ENCODE data around the gene CUX1. TPM values are rescaled to one million over a fixed set of nuclear protein-coding genes. Genes with fewer than 3 reads are reported as not detected.

CUX1 gene
- total RNA-seq, 1 experiment from 2014 or later = 39.6 TPM

- Histone ChIP-seq H3K4me2 (ENCODE audit: low read length) (no peak overlapping the region), H3K79me2 (ENCODE audit: low read length) (peaks cover 40% of the 10 kb centered on the region), H3K27me3 (ENCODE audit: low read length) (no peaks in the 10 kb centered on the region), H3K36me3 (ENCODE audit: low read depth, low read length) (no peaks in the 10 kb centered on the region; the same call in 1 of the 2 replicates), H3K9ac (ENCODE audit: low read length) (no peak overlapping the region), H3K9me3 (ENCODE audit: low read length) (no peaks in the 10 kb centered on the region), H3K4me3 (ENCODE audit: low read length) (no peak overlapping the region), H2AFZ (ENCODE audit: low read length) (no peak overlapping the region), H3K9me2 (replicated peaks; ENCODE audit: low read length) (no peaks in the 10 kb centered on the region), H3K27ac (ENCODE audit: low read length) (no peak overlapping the region), H3K4me1 (ENCODE audit: insufficient read depth, low read length) (no peaks in the 10 kb centered on the region), H3F3A (ENCODE audit: low read length, unreplicated experiment) (no peaks in the 10 kb centered on the region), H4K20me1 (ENCODE audit: low read length) (no peaks in the 10 kb centered on the region)
- BruUV-seq (replicated peaks) = no TSS peak
- ChIA-PET CTCF (no interaction called here), POLR2A (ENCODE audit: unreplicated experiment) (no interaction called here)
- intact Hi-C loops (cut with micrococcal nuclease) = no loop called here
- TF ChIP-seq CTCF (conservative IDR thresholded peaks at IDR 0.05; ENCODE audit: low read depth, low read length) (no peak), EZH2 (IDR thresholded peaks at IDR 0.05; ENCODE audit: low read length, unreplicated experiment) (no peak), EZH2phosphoT487 (IDR thresholded peaks at IDR 0.05; ENCODE audit: borderline replicate concordance, low read length) (no peak)
- ATAC-seq = no peak
- DNase-seq = no peak
These were observed 94.6 kb downstream of the CUX1 start for GRCh38 chr7:101911800-101912715.

GRCh38 chr7:101912716-101913110 lies 95.3 kb downstream of the CUX1 start:
- H3K36me3 ChIP-seq (ENCODE audit: low read depth, low read length) = no peaks in the 10 kb centered on the region; the same call in 1 of the 2 replicates
- no peaks in the 10 kb centered on the region for H3K9me2 ChIP-seq (replicated peaks; ENCODE audit: low read length)
- no peak for DNase-seq
- H3K4me2 ChIP-seq (ENCODE audit: low read length) = no peak overlapping the region
- CTCF ChIA-PET = no interaction called here
- no peak overlapping the region for H2AFZ ChIP-seq (ENCODE audit: low read length)
- no peak for ATAC-seq
- intact Hi-C loops (cut with micrococcal nuclease) = no loop called here
- no peak for TF ChIP-seq CTCF (conservative IDR thresholded peaks at IDR 0.05; ENCODE audit: low read depth, low read length)
- no peak for TF ChIP-seq EZH2 (IDR thresholded peaks at IDR 0.05; ENCODE audit: low read length, unreplicated experiment)
- TF ChIP-seq EZH2phosphoT487 (IDR thresholded peaks at IDR 0.05; ENCODE audit: borderline replicate concordance, low read length) = no peak
- no peak overlapping the region for H3K9ac ChIP-seq (ENCODE audit: low read length)
- H3K9me3 ChIP-seq (ENCODE audit: low read length) = no peaks in the 10 kb centered on the region
- H3K27me3 ChIP-seq (ENCODE audit: low read length) = no peaks in the 10 kb centered on the region
- no peaks in the 10 kb centered on the region for H3F3A ChIP-seq (ENCODE audit: low read length, unreplicated experiment)
- H3K4me3 ChIP-seq (ENCODE audit: low read length) = no peak overlapping the region
- POLR2A ChIA-PET (ENCODE audit: unreplicated experiment) = no interaction called here
- no peaks in the 10 kb centered on the region for H3K4me1 ChIP-seq (ENCODE audit: insufficient read depth, low read length)
- H3K27ac ChIP-seq (ENCODE audit: low read length) = no peak overlapping the region
- peaks cover 37% of the 10 kb centered on the region for H3K79me2 ChIP-seq (ENCODE audit: low read length)
- BruUV-seq (replicated peaks) = no TSS peak
- H4K20me1 ChIP-seq (ENCODE audit: low read length) = no peaks in the 10 kb centered on the region

GRCh38 chr7:101913247-101913721 lies 95.9 kb downstream of the CUX1 start:
- ChIA-PET CTCF (interaction anchor here (0.6 kb wide), 1 partner anchor 213 kb away, joined by 3 read pairs; no protein-coding TSS in a partner anchor), POLR2A (ENCODE audit: unreplicated experiment) (no interaction called here)
- no peak for ATAC-seq
- Histone ChIP-seq H2AFZ (ENCODE audit: low read length) (no peak overlapping the region), H3F3A (ENCODE audit: low read length, unreplicated experiment) (no peaks in the 10 kb centered on the region), H3K4me3 (ENCODE audit: low read length) (no peak overlapping the region), H3K79me2 (ENCODE audit: low read length) (peaks cover 33% of the 10 kb centered on the region), H3K27me3 (ENCODE audit: low read length) (no peaks in the 10 kb centered on the region), H3K9me2 (replicated peaks; ENCODE audit: low read length) (no peaks in the 10 kb centered on the region), H3K27ac (ENCODE audit: low read length) (no peak overlapping the region), H3K36me3 (ENCODE audit: low read depth, low read length) (no peaks in the 10 kb centered on the region; the same call in 1 of the 2 replicates), H3K4me1 (ENCODE audit: insufficient read depth, low read length) (no peaks in the 10 kb centered on the region), H3K4me2 (ENCODE audit: low read length) (no peak overlapping the region), H3K9ac (ENCODE audit: low read length) (no peak overlapping the region), H3K9me3 (ENCODE audit: low read length) (no peaks in the 10 kb centered on the region), H4K20me1 (ENCODE audit: low read length) (no peaks in the 10 kb centered on the region)
- no TSS peak for BruUV-seq (replicated peaks)
- intact Hi-C loops (cut with micrococcal nuclease) = no loop called here
- TF ChIP-seq CTCF (conservative IDR thresholded peaks at IDR 0.05; ENCODE audit: low read depth, low read length) = no peak
- TF ChIP-seq EZH2 (IDR thresholded peaks at IDR 0.05; ENCODE audit: low read length, unreplicated experiment) = no peak
- no peak for TF ChIP-seq EZH2phosphoT487 (IDR thresholded peaks at IDR 0.05; ENCODE audit: borderline replicate concordance, low read length)
- no peak for DNase-seq
